NCI-H2081 treated with DMSO at 0.1 percent for 48 hours (cell line): ENCODE results near the gene PANK1.
"Not testable (repeated sequence)": the region's sequence is repeated elsewhere in the genome, so short reads cannot be mapped to it uniquely, and the experiment has no call there.

ENCODE experiments used
- DNase-seq: peaks from one replicate; lab custom pipeline; 2025; lab: John Stamatoyannopoulos, UW

Gene PANK1

DNA sequence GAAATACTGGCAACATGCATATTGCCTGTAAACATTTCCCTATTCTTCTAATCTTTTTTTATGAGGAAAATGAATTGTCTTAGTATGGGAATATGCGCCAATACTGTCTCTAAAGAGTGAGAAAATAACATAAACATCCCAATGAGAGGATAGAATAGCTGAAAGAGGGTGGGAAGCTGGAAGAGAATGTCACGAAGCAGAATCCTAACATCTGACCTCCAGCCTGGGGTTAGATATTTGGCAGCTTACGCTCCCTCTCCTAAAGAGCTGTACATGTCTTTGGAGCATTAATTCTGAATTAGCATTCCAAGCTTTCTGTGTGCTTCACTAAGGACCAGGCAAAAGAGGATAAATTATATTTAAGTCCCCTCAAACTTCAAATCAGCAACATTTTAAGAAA is 78.0 kb downstream of the PANK1 start:
- no peak for DNase-seq

DNA sequence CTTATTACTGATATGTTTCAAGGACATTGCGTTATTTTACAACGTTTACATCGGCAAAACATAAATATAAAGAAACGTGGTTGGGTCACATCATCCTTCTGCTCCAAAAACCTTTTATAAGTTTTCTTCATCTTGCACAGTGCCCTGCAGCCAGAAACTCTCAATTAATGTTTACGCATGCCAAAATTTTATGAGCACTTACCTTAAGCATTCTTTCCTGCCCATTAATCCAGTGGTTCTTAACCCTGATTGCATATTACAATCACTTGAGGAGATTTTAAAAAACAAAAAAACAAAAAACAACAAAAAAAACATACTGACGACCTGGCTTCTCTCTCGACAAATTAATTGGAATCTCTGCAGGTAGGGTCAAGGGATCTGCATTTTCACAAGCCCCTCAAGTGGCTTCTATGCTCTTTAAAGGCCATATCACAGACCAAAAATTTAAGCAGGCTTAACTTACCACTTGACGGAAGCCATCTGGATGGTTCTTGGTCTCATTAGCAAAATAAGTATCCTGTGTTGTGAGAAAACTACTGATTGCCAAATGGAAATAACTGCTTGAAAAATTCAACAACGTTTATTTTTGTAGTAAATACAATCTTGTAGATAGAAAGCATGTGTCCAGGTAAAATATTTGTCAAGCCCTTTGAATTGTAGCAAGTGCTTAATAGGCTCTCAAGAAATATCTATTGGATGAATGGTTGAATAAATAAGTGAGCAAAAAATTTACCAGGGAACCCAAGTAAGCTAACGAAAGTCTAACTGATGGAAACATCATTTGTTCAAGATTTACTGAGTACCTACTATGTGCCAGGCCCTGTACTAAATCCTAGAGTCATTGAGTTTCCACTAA is 78.7 kb downstream of the PANK1 start:
- no peak for DNase-seq

DNA sequence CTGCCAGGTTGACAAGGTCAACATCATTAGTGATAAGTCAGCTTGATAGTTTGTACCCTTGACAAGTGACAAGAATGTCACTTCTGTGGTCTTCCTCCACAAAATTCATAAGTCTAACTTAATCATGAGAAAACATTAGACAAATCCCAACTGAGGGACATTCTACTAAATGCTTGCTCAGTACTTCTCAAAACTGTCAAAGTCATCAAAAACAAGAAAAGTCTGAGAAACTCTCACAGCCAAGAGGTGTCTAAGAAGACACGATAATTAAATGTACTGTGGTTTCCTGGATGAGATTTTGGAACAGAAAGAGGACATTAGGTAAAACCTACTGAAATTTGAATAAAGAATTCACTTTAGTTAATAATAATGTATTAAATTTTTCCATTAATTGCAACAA is 79.9 kb downstream of the PANK1 start:
- no peak for DNase-seq

DNA sequence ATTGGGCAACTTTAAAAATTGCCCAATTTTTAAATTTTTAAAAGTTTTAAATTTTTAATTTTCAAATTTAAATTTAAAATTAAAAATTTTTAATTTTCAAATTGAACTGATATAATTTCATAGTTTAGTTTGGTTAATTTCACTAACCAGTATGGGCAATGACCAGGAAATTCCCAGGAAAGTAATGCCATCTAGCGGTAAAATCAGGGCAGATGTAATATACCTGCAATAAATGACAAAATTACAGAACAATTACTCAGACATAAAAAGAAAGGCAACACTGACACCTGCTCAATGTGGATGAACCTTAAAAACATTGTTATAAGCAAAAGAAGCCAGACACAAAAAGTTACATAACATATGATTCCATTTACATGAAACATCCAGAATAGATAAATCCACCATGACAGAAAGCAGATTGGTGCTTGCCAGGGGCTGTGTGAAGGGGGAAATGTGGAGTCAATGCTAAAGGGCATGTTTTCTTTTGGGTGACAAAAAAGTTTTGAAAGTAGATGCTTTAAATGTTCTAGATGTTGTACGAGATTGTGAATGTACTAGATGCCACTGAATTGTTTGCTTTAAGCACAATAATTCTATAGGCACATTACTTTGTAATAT is 81.1 kb downstream of the PANK1 start:
- peak; percentile 5 for DNase-seq

DNA sequence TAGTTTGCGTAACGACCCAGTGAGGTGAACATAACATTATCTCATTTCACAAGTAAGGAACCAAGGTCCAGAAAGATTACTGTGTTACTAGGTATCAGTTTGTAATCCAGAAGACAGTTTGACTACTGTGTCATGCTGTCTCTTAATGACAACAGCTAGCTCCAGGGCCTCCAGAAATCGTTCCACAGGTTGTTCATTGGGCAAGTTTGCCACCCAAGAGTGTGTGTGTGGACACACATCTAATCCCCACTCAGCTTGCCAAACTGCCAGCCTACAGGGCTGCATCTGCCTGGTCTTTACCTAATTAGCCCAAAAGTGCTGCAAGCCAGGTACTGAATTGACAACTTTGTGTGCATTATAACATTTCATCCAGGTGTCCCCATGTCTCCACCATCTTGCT is 81.7 kb downstream of the PANK1 start:
- no peak for DNase-seq

DNA sequence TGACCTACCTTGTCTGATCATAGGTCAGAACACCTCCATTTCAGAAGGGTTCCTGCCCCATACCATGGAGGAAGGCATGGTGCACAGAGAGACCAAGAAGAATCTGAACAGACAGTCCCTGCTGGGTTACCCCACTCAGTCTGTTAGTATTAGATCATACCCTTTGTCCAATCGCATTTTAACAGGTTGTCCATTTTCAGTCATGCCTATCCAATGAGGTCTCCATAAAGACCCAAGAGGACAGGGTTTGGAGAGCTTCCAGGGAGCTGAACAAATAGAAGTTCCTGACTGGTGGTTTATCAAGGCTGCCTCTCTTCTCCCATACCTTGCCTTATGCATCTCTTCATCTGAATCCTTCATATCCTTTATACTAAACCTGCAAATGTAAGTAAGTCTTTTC is 88.4 kb downstream of the PANK1 start:
- no peak for DNase-seq

DNA sequence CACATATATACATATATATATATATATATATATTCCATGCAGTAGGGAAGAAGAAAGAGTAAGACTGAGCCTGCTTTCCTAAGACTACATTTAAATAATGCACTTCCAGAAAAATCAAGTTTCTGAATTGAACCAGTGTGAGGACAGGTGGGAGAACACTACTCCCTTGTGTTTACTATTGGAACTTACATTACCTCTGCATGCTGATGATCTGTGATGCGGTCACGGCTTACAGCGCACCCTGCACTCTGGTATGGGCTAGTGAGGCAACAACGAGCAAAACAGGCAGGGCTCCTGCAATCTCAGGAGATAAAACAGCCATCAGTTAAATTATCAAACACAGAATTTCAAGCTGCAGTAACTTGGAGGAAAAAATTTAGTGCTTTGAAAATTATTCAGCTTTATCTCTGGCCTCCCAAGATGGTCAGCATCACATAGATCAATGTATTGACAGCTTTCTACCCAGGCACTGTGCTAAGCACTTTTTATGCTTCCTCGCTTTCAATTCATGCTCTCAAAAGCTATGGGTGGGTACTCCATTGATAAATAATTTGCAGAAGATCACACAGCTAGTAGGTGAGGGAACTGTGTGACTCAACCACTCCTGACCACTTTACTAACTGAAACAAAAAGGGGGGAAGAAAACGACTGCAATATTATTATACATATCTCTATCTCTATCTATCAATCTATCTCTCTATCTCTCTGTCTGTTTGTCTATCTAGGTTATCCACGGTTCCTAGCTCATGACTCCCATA is 89.2 kb downstream of the PANK1 start:
- no peak for DNase-seq

DNA sequence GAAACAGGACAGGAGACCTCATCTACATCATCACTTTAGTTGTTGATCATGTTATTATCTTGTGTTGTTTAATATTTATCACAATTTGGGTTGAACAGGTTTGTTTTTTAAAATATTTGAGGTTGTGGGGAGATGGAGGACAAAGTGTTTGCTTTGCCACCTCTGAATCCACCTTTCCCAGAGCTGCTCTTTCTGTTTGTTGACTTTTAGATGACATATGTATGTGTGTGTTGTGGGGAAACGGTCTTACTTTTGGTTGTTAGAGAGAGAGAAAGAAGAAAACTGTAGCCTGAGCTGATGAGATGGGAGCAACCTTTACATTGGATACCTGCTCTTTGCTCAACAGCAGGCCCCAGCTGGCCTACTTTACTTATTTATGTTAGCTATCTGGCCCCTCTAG is 90.6 kb downstream of the PANK1 start:
- DNase-seq: no peak

DNA sequence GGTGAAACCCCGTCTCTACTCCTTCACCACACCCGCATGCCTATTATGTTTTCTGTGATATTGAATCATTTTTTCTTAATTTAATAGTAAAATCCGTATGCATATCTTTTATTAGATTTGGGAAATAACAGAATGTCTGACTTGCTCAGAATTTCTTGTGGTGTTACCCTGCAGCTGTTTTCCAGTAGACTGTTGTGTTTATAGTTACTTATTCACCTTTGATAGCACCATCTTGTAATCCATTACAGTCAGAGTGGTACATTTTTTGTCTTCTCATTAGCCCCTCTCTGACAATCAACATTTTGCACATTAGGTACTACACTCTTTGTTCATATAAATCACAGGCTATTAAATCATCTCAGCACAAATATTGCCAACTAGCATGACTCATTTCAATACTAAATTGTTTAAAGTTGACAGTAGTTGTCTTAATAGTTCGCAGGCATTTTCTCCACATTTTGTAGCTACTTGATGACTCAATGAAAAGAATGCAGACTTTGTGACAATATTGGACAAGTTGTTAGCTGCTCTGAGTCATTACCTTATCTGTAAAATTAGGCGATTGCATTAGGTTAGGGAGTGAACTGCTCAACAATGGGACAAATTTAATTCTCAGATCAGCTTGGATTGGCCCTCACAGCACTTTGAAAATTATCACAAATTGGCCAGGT is 91.8 kb downstream of the PANK1 start:
- DNase-seq: no peak

DNA sequence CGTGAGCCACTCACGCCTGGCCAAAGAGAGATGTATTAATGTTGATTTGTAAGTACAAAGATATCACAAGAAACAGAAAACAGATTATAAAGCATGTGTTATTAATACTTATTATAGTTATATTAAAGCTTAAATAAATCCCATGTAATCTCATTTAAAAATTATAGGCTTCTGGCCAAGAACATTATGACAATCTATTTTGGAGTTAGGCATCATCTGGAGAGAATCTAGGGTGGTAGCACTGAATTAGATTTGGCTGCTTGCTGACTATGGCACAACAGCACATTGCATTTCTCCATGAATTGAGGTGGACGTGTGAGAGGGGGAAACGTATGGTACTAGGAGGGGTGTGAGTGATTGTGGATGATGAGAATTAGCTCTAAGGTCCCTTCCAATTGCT is 92.8 kb downstream of the PANK1 start:
- no peak for DNase-seq

DNA sequence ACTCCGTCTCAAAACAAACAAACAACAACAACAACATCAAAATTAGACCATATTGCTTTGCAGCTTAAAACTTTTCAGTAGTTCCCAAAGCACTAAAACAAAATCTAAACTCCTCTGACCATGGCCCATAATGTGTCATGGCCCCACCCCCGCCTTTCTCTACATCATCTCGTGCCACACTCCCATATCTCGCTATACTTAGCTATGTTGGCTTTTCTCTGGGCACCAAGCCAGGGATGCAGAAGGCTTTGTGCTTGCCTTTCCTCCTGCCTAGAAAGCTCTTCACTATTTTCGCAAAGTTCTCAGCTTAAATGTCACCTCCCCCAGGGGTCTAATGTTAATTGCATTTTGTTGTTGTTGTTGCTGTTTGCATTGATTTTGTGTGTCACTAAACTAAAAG is 94.5 kb downstream of the PANK1 start:
- no peak for DNase-seq

DNA sequence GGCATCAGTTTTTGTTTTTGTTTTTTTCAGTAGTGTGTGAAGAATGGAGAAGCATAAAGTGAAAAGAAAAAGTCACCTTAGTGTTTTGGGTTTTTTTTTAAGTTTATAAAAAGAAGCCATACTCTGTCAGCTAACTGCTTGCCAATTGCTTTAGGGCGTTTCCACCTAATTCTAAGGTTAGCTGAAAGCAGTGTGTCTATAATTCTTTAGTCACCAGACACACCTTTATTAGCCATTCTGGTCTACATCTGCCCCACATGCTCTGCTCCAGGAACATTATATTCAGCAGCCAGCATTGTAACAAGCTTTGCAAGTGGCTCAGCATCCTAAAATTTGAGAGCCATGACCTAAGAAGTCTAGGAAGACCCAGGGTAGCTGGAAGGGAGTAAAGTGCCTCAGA is 95.5 kb downstream of the PANK1 start:
- no peak for DNase-seq

DNA sequence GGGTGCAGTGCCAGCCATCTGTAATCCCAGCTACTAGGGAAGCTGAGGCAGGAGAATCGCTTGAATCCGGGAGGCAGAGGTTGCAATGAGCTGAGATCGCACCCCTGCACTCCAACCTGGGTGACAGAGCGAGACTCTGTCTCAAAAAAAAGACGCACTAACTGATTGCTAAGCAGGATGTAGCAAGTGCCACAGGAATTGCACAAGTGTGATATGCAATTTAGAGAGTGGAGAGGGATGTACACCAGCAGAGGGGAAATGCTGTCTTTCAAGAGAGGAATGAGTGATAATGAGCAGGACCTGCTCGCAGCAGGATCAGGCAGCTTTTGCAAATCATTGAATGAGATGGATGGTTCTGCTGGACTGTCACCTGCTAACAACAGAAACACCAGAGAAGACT is 96.4 kb downstream of the PANK1 start:
- DNase-seq: no peak

DNA sequence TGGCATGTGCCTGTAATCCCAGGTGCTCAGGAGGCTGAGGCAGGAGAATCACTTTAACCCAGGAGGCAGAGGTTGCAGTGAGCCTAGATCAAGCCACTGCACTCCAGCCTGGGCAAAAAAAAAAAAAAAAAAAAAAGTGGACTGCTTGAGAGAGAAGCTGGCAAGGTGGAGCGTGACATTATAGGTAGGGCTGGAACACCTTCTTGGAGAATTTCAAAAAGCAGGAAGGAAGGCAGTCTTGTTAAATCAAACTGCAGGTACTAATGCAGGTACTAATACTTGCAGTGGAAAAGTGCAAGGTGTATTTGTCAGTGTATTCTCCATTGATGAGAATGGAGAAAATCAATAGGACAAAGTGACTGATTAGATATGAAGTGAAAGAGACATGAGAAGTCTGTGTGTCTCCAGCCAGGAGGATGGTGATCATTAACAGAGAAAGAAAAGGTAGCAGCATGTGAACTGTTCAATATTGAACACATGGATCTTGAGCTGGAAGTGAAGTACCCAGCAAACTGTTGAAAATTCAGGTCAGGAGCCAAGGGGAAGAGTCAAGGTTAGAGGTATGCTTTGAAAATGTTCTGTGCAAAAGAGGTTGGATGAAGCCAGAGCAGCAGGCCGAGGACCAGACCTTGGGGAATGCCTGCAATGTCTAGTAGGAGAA is 97.1 kb downstream of the PANK1 start:
- DNase-seq: no peak

DNA sequence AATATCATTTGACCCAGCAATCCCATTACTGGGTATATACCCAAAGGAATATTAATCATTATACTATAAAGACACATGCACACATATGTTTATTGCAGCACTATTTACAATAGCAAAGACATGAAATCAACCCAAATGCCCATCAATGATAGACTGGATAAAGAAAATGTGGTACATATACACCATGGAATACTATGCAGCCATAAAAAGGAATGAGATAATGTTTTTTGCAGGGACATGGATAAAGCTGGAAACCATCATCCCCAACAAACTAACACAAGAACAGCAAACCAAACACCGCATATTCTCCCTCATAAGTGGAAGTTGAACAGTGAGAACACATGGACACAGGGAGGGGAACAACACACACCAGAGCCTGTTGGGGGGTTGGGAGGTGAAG is 98.4 kb downstream of the PANK1 start:
- not testable (repeated sequence) for DNase-seq

DNA sequence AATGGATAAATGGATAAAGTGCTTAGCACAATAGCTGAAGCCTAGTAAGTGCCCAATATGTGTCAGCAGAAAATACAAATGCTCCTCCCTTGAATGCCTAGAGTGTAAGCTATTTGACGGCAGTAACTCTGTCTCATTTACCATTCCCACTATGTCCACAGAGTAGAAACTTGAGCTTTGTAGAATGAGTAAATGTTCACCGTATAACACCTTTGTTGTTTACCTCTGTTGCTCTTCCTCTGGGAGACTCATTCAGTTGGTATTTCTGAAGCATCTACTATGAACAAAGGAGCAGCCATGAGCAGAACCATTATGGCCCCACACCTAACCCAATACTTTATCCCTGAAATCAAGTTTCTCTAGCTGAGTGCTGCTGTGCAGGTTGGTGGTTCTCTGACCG is 101.2 kb downstream of the PANK1 start:
- no peak for DNase-seq

DNA sequence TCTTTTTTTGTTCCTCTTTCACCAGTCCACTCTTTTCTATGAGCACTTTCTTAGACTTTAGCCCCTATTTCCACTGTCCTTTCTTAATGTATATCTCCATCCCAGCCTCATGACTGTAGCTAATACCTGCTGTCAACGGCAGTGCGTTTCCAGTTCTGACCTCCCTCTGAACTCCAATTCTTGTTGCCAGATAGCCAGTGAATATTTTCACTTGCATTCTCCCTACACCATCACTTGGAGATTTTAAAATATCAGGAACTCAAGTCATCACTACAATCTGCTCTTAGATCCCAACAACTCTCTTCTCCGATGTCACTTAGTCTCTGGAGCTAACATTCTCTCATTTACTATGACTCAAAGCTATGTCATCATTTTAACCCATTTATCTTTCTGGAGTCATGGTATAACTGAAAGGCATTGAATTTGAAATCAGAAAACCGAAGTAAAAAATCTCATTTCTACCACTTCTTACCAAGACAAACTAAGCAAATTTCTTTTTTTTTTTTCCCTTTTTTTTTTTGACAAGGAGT is 104.6 kb downstream of the PANK1 start:
- no peak for DNase-seq

DNA sequence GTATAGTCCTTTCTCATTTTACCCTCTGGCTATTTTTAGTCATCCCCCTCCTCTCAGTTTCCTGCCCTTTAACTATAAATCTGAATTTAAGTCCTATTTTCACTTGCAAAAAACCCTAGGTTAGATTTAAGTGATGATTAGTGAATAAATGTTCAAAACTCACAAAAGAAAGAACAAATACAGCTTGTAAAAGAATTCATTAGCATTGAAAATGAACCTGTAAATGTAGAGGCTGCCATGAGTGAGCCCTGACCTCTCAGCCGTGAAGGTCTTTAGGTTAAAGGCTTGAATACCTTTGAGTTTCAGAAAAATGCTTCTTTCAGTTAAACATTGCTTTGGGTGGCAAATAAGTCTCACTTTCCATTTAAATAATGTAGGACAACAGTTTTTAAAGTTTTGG is 107.7 kb downstream of the PANK1 start:
- DNase-seq: no peak

DNA sequence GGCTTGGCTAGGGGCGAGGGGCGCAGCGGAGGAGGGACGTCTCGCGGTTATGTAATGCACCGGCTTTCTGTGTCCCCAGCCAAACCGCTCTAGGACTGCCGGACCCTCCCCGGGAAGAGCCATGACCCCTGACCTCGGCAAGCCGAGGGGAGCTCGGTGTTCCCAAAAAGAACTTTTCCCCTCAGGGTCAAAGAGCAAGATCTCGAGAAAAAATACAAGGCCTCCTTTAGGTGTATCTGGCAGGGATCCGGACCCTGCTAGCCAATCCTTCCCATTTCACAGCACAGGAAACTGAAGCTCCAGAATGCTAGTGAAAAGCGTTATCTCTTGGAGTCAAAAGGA is 109.1 kb downstream of the PANK1 start:
- DNase-seq: no peak

DNA sequence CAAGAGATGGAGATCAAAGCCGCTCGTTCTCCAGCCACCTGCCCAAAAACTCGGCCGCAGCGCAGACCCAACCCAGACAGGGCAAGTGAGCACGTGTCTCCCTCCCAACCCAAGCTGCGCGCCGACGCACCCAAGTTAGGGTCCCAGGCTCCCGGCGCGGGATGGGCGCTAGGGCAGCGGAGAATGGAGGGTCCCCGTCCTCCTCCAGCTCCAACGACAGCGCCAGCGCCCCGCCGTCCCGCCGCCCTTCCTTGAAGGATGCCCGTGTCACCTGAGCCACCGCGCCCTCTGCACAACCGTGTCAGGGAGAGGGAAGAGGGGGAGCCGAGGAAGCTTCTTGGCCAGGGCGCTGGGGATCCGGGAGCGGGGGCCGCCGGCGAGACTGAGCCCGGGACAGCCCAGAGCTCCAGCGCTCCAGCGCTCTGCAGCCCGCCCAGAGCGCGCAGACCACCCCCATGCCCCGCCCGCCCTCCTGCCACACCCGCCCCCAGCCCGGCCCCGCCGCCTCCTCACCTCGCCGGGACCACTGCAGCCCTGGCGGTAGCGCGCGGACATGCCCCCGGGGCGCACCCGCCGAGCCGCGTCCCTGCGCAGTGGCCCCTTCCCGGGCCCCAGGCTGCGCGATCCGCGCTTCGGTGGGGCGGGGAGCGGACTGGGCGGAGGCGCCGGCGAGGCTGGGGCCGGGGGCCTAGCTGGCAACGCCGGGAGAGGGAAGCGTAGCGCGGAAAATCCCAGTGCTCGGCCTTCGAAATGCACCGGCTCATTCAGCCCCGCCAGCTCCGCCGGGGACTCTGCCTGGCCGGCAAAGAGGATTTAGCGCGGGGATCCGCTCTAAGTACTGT is 109.7 kb downstream of the PANK1 start, which contains the start of gene SLC16A12:
TSS of gene SLC16A12 (minus strand) at position 424 of the 842 bp plus-strand sequence. CDS start 73,016 bp downstream, outside the sequence.
- DNase-seq: no peak

DNA sequence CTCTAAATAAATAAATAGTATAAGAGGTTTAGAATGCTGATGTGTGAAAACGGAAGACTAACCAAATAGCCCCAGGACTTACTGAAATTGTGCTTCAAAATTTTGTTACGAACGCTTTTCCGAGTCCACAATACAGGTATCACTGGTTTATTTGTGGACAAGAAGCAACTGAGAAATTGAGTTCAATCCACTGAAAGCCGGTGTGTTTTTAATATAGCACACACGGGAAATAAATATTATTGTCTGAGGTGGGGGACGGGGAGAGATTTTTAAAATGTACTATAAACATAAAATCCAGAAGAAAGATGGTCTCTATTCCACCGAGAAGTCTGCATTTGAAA is 110.2 kb downstream of the PANK1 start:
- DNase-seq: no peak
